Transverse colon (tissue), 3 donors: ENCODE data around the gene TEKT4.
"Not testable (repeated sequence)": the region's sequence is repeated elsewhere in the genome, so short reads cannot be mapped to it uniquely, and the experiment has no call there.

Experiments used
- CTCF ChIP-seq, 5 experiments: fragments of 200-600 bp in 3 of 5; fragments of 450-650 bp in 2 of 5; sonication (generic) in 3 of 5; IDR thresholded peaks; 1 replicate in 2 of 5; 2 replicates in 3 of 5; pipeline ENCODE4 v1.5.1; 2016 to 2017; ENCODE audit warnings: antibody characterized with exemption in 5 of 5, inconsistent platforms in 3 of 5, mild to moderate bottlenecking in 2 of 5, moderate library complexity in 1 of 5
- EP300 ChIP-seq: sonication (generic); formaldehyde crosslinking; IDR thresholded peaks from one replicate; pipeline ENCODE4 v1.6.1; 2017; ENCODE audit warnings: antibody characterized with exemption, low read depth
- POLR2A ChIP-seq: fragments of 450-650 bp; IDR thresholded peaks from one replicate; pipeline ENCODE4 v1.6.1; 2016; ENCODE audit warnings: antibody characterized with exemption, mild to moderate bottlenecking, moderate library complexity

GRCh38 chr2:94839224-94839623 lies 32.0 kb upstream of the TEKT4 start:
- TF ChIP-seq POLR2A; CTCF (IDR thresholded peaks at IDR 0.05); EP300: not testable (repeated sequence)
